Endothelial cell of umbilical vein (primary cell): Measurements from ENCODE around the gene DSCAML1.

Experiments used
- CTCF ChIP-seq, 2 donors: IDR thresholded peaks; 1 replicate in 1 of 2; 2 replicates in 1 of 2; pipeline ENCODE4 v1.5.1; 2011; ENCODE audit warnings: low read length in 2 of 2, mild to moderate bottlenecking in 2 of 2, moderate library complexity in 2 of 2, control low read depth in 1 of 2, inconsistent platforms in 1 of 2, low read depth in 1 of 2; ENCODE audit not compliant: insufficient read depth in 1 of 2; ENCODE audit errors: extremely low read depth in 1 of 2
- EZH2 ChIP-seq: IDR thresholded peaks from 2 replicates; pipeline ENCODE4 v1.6.1; 2012; ENCODE audit warnings: borderline replicate concordance, low read depth, mild to moderate bottlenecking, moderate library complexity, low read length, inconsistent platforms; ENCODE audit not compliant: severe bottlenecking
- POLR2A ChIP-seq: IDR thresholded peaks from 2 replicates; pipeline ENCODE4 v1.6.1; 2012; ENCODE audit warnings: low read depth, mild to moderate bottlenecking, control low read depth, low read length

- TF ChIP-seq CTCF (IDR thresholded peaks at IDR 0.05; ENCODE audit: extremely low read depth in 1 of 2, insufficient read depth in 1 of 2, low read depth in 1 of 2, low read length in 2 of 2) (no peak), POLR2A (no peak), EZH2 (no peak)
These were observed 191.7 kb downstream of the DSCAML1 start for GRCh38 chr11:117605331-117605730.
